K562 (cell line): Measurements from ENCODE around the gene CCDC148. TPM values are rescaled to one million over a fixed set of nuclear protein-coding genes. Genes with fewer than 3 reads are reported as not detected.

Experiments used
- ATAC-seq: fragments of 200-7000 bp; cut with Tn5 transposase; 3 replicates; pipeline ENCODE4 v1.9.1; 2020; ENCODE audit warnings: moderate library complexity
- BruUV-seq: library from RNA; stranded (reverse); fragments of 400-500 nt; replicated peaks from 2 replicates; lab custom pipeline; 2021; lab: Mats Ljungman, UMichigan
- CTCF ChIA-PET: fragments of 300-600 bp; formaldehyde crosslinking; extraction: SDS; loops from one replicate; lab custom pipeline; 2021; ENCODE audit warnings: low intra/inter-chr PET ratio; lab: Yijun Ruan, JAX
- POLR2A ChIA-PET: fragments of 300-600, 350-650 bp; sonication (Branson Sonifier 250); formaldehyde crosslinking; extraction: SDS; loops from one replicate; lab custom pipeline; 2021; ENCODE audit warnings: antibody characterized with exemption, inconsistent platforms; lab: Yijun Ruan, JAX
- DNase-seq, 4 experiments: peaks; one replicate each; pipeline versions ENCODE4 v3.0.0 to v3.0.0-alpha.2; 2011 to 2018; ENCODE audit warnings: low spot score in 3 of 4, mixed read lengths in 3 of 4; ENCODE audit errors: extremely low read depth in 1 of 4
- FAIRE-seq: peaks from 2 replicates; lab custom pipeline; 2011; peaks lifted over from hg19 to GRCh38; lab: Jason Lieb, UNC
- H2AFZ ChIP-seq: 2 replicates; pipeline ENCODE4 v1.6.0; 2011; ENCODE audit warnings: low read depth, low read length, control low read depth, inconsistent platforms
- H3K27ac ChIP-seq: fragments of 200-600 bp; 3 replicates; pipeline ENCODE4 v1.8.0; 2011; ENCODE audit warnings: low read depth, mild to moderate bottlenecking, control low read depth, inconsistent platforms, low read length, moderate library complexity, mixed read lengths; ENCODE audit errors: extremely low read depth
- H3K27me3 ChIP-seq, 2 experiments: fragments of 300-600 bp in 1 of 2; 2 replicates in 1 of 2; 3 replicates in 1 of 2; pipeline versions ENCODE4 v1.6.0 to v1.8.0; 2011; ENCODE audit warnings: inconsistent platforms in 2 of 2, low read length in 2 of 2, mild to moderate bottlenecking in 1 of 2, mixed read lengths in 1 of 2, moderate library complexity in 1 of 2; ENCODE audit not compliant: control insufficient read depth in 2 of 2, insufficient read depth in 2 of 2
- H3K36me3 ChIP-seq: fragments of 300-600 bp; 3 replicates; pipeline ENCODE4 v1.8.0; 2011; ENCODE audit warnings: mild to moderate bottlenecking, low read length, inconsistent platforms; ENCODE audit not compliant: control insufficient read depth, insufficient read depth
- H3K4me1 ChIP-seq, 2 experiments: fragments of 200-600 bp in 1 of 2; replicated peaks in 1 of 2; 2 replicates in 1 of 2; 3 replicates in 1 of 2; pipeline versions ENCODE4 v1.5.1 to v1.8.0; 2011; ENCODE audit warnings: inconsistent platforms in 2 of 2, low read length in 2 of 2, mild to moderate bottlenecking in 1 of 2, mixed read lengths in 1 of 2, moderate library complexity in 1 of 2; ENCODE audit not compliant: control insufficient read depth in 2 of 2, insufficient read depth in 2 of 2
- H3K4me2 ChIP-seq: 2 replicates; pipeline ENCODE4 v1.6.1; 2011; ENCODE audit warnings: low read length, control low read depth, inconsistent platforms, mixed read lengths; ENCODE audit not compliant: insufficient read depth
- H3K4me3 ChIP-seq: fragments of 200-600 bp; sonication (generic), shearing (Covaris generic); 2 replicates; pipeline ENCODE4 v1.5.1; 2016; ENCODE audit warnings: control low read depth, inconsistent platforms
- H3K79me2 ChIP-seq: fragments of 200-600 bp; 3 replicates; pipeline ENCODE4 v1.8.0; 2011; ENCODE audit warnings: low read length, inconsistent platforms; ENCODE audit not compliant: control insufficient read depth, insufficient read depth
- H3K9ac ChIP-seq, 2 experiments: 2 replicates each; pipeline versions ENCODE4 v1.6.0 to v1.6.1; 2011; ENCODE audit warnings: low read depth in 2 of 2, low read length in 2 of 2, control low read depth in 1 of 2, inconsistent platforms in 1 of 2, mild to moderate bottlenecking in 1 of 2, mixed read lengths in 1 of 2; ENCODE audit not compliant: insufficient read depth in 1 of 2
- H3K9me1 ChIP-seq: one replicate; pipeline ENCODE4 v1.6.0; 2011; ENCODE audit warnings: inconsistent platforms, mild to moderate bottlenecking, low read length, moderate library complexity; ENCODE audit not compliant: control insufficient read depth, insufficient read depth
- H3K9me3 ChIP-seq: replicated peaks from 2 replicates; pipeline ENCODE4 v1.5.1; 2011; ENCODE audit warnings: low read depth, low read length, inconsistent platforms; ENCODE audit not compliant: control insufficient read depth, insufficient read depth
- H4K20me1 ChIP-seq: replicated peaks from 2 replicates; pipeline ENCODE4 v1.6.1; 2011; ENCODE audit warnings: low read length, inconsistent platforms, mixed read lengths; ENCODE audit not compliant: control insufficient read depth, insufficient read depth
- CHD4 ChIP-seq: fragments of 200-600 bp; sonication (generic); IDR thresholded peaks from 3 replicates; pipeline ENCODE4 v1.6.1; 2012; ENCODE audit warnings: low read depth, mild to moderate bottlenecking, mixed read lengths, low read length, inconsistent platforms; ENCODE audit not compliant: insufficient read depth, insufficient replicate concordance, poor library complexity, severe bottlenecking
- FOXJ2 ChIP-seq: fragments of 200-800 bp; sonication (Bioruptor generic); IDR thresholded peaks from 2 replicates; pipeline ENCODE4 v1.6.1; 2016; ENCODE audit warnings: missing genetic modification characterization, missing compliant biosample characterization
- HDAC6 ChIP-seq: IDR thresholded peaks from 2 replicates; pipeline ENCODE4 v1.6.1; 2012; ENCODE audit warnings: low read depth, mild to moderate bottlenecking, control low read depth, inconsistent platforms, low read length, moderate library complexity
- JUN ChIP-seq, 2 experiments: sonication (generic) in 1 of 2; formaldehyde crosslinking in 1 of 2; IDR thresholded peaks; 2 replicates each; pipeline versions ENCODE4 v1.6.1 to v1.8.0; 2012 to 2022; ENCODE audit warnings: borderline replicate concordance in 2 of 2, mild to moderate bottlenecking in 2 of 2, improper control_type of control experiment in 1 of 2, low read depth in 1 of 2, low read length in 1 of 2, missing genetic modification reagents in 1 of 2
- KHSRP ChIP-seq: fragments of 450-650 bp; IDR thresholded peaks from 2 replicates; pipeline ENCODE4 v1.6.1; 2017
- MEF2D ChIP-seq: conservative IDR thresholded peaks from 2 replicates; pipeline ENCODE4 v1.6.1; 2016; ENCODE audit warnings: low read depth, missing genetic modification characterization, missing compliant biosample characterization
- SAP30 ChIP-seq: fragments of 200-600 bp; sonication (generic); IDR thresholded peaks from 2 replicates; pipeline ENCODE4 v1.6.1; 2012; ENCODE audit warnings: borderline replicate concordance, low read depth, mild to moderate bottlenecking, moderate library complexity, low read length, control low read depth, inconsistent platforms; ENCODE audit not compliant: insufficient read depth, poor library complexity, severe bottlenecking
- SIX5 ChIP-seq, 2 experiments: IDR thresholded peaks; 2 replicates each; pipeline ENCODE4 v1.6.1; 2011; ENCODE audit warnings: low read length in 2 of 2, borderline replicate concordance in 1 of 2, low read depth in 1 of 2, mild to moderate bottlenecking in 1 of 2, moderate library complexity in 1 of 2; ENCODE audit not compliant: insufficient read depth in 1 of 2
- SLC30A9 ChIP-seq: fragments of 250-450 bp; sonication (Bioruptor Pico); IDR thresholded peaks from 2 replicates; pipeline ENCODE4 v1.8.0; 2022; ENCODE audit warnings: mild to moderate bottlenecking, moderate library complexity
- SMAD1 ChIP-seq: fragments of 150-350 bp; IDR thresholded peaks from 2 replicates; pipeline ENCODE4 v1.6.1; 2014; ENCODE audit warnings: low read length, low read depth; ENCODE audit not compliant: partially characterized antibody
- SMARCA4 ChIP-seq: fragments of 450-650 bp; IDR thresholded peaks from 2 replicates; pipeline ENCODE4 v1.6.1; 2016
- ZNF23 ChIP-seq: fragments of 250-450 bp; sonication (Bioruptor Pico); IDR thresholded peaks from 2 replicates; pipeline ENCODE4 v1.4.0; 2020; ENCODE audit warnings: mild to moderate bottlenecking
- ZNF398 ChIP-seq: fragments of 250-450 bp; sonication (Bioruptor Pico); IDR thresholded peaks from 2 replicates; pipeline ENCODE4 v1.8.0; 2021; ENCODE audit warnings: moderate library complexity, mild to moderate bottlenecking, inconsistent platforms
- in situ Hi-C: fragments of 300-500 bp; cut with MboI; formaldehyde crosslinking; loops from 4 replicates; pipeline ENCODE4 v1.15.0; 2018; ENCODE audit warnings: inconsistent platforms, mixed read lengths
- intact Hi-C: fragments of 100-400 bp; cut with micrococcal nuclease; formaldehyde crosslinking; loops from 2 replicates; pipeline ENCODE4 v1.14.2; 2022
- polyA plus RNA-seq, 8 experiments: library from polyadenylated mRNA; depleted of rRNA in 4 of 8; stranded (reverse) in 5 of 8; unstranded in 3 of 8; fragments of >200 nt; fragmentation: Nextera tagmentation in 2 of 8; fragmentation: Illumina TruSeq in 1 of 8; extraction: Ambion mirVana in 2 of 8; extraction: Trizol in 1 of 8; gene quantifications; 2 replicates each; pipeline versions ENCODE4 v1.2.1 to v1.2.3, GENCODE V29; 2011 to 2014; ENCODE audit warnings: inconsistent platforms in 1 of 8, missing spikeins in 1 of 8
- total RNA-seq, 7 experiments: library from RNA; depleted of rRNA in 6 of 7; stranded (reverse); fragments of >200 nt in 6 of 7; fragmentation: Illumina TruSeq in 2 of 7; extraction: Trizol in 2 of 7; gene quantifications; 2 replicates each; pipeline versions ENCODE4 v1.2.1 to v1.2.3, GENCODE V29; 2011 to 2021; ENCODE audit warnings: low replicate concordance in 1 of 7
- TF ChIP-seq, protein P1 (sequence below): fragments of 200-400 bp; formaldehyde crosslinking; IDR thresholded peaks from 2 replicates; pipeline ENCODE4 v1.6.1; 2017; ENCODE audit warnings: mild to moderate bottlenecking, low read depth, low read length, moderate library complexity

The CCDC148 gene
- total and polyA plus RNA-seq, 9 of the 15 experiments (the other 6 are each of a cell fraction or from before 2014, with no cell fraction given) = 0.10 to 1.4 (median 0.65) TPM

- Histone ChIP-seq H3K9me3 (no peaks in the 10 kb centered on the region), H3K9ac (no peak overlapping the region), H3K79me2 (no peaks in the 10 kb centered on the region), H3K36me3 (no peaks in the 10 kb centered on the region), H3K4me1 (no peaks in the 10 kb centered on the region), H3K4me2 (no peak overlapping the region), H3K27me3 (no peaks in the 10 kb centered on the region; a peak in 1 of 5 replicates), H3K9me1 (no peaks in the 10 kb centered on the region), H2AFZ (no peak overlapping the region), H4K20me1 (no peaks in the 10 kb centered on the region), H3K27ac (no peak overlapping the region), H3K4me3 (no peak overlapping the region)
- no TSS peak for BruUV-seq
- ChIA-PET POLR2A (no interaction called here), CTCF (no interaction called here)
- FAIRE-seq (no peak), DNase-seq (no peak), ATAC-seq (no peak)
- in situ Hi-C loops = no loop called here
- intact Hi-C loops = no loop called here
- TF ChIP-seq SMAD1 (no peak), FOXJ2 (tag) (no peak), ZNF398 (no peak), JUN (IDR thresholded peaks at IDR 0.05; ENCODE audit: borderline replicate concordance, low read depth, low read length) (no peak), JUN (CRISPR knock-in tag; IDR thresholded peaks at IDR 0.05; ENCODE audit: borderline replicate concordance) (no peak), SIX5 (IDR thresholded peaks at IDR 0.05; ENCODE audit: borderline replicate concordance in 1 of 2, insufficient read depth in 1 of 2, low read depth in 1 of 2, low read length in 2 of 2) (no peak), SMARCA4 (no peak), ZNF23 (CRISPR knock-in tag) (no peak), MEF2D (tag) (no peak), KHSRP (no peak), SAP30 (no peak), SLC30A9 (CRISPR knock-in tag) (no peak), CHD4 (no peak), HDAC6 (no peak)
- TF ChIP-seq, protein P1, sequence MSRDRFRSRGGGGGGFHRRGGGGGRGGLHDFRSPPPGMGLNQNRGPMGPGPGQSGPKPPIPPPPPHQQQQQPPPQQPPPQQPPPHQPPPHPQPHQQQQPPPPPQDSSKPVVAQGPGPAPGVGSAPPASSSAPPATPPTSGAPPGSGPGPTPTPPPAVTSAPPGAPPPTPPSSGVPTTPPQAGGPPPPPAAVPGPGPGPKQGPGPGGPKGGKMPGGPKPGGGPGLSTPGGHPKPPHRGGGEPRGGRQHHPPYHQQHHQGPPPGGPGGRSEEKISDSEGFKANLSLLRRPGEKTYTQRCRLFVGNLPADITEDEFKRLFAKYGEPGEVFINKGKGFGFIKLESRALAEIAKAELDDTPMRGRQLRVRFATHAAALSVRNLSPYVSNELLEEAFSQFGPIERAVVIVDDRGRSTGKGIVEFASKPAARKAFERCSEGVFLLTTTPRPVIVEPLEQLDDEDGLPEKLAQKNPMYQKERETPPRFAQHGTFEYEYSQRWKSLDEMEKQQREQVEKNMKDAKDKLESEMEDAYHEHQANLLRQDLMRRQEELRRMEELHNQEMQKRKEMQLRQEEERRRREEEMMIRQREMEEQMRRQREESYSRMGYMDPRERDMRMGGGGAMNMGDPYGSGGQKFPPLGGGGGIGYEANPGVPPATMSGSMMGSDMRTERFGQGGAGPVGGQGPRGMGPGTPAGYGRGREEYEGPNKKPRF = no peak
These were observed 70.9 kb downstream of the CCDC148 start for GRCh38 chr2:158385646-158386045.
